GM13976 (cell line): Measurements from ENCODE around the gene CCDC102A.

Source experiments
- DNase-seq: peaks from one replicate; pipeline ENCODE4 v3.0.0; 2012; ENCODE audit warnings: low spot score
- CTCF ChIP-seq: IDR thresholded peaks from 2 replicates; pipeline ENCODE4 v1.5.1; 2012; ENCODE audit warnings: borderline replicate concordance, mild to moderate bottlenecking; ENCODE audit not compliant: insufficient read depth; ENCODE audit errors: extremely low read depth, missing control alignments, control extremely low read depth
- in situ Hi-C: fragments of 300-500 bp; cut with MboI; formaldehyde crosslinking; loops from one replicate; pipeline ENCODE4 v1.12.0; 2022; ENCODE audit warnings: low sequenced_read_pairs, mixed read lengths, inconsistent platforms; ENCODE audit not compliant: unreplicated experiment

Gene CCDC102A

GRCh38 chr16:57541754-57542435, 5.5 kb upstream of the CCDC102A start:
- no peak for TF ChIP-seq CTCF
- peak; percentile 9 for DNase-seq

GRCh38 chr16:57540906-57541753, 4.8 kb upstream of the CCDC102A start:
- in situ Hi-C loops = no loop called here
- peak; percentile 7 for DNase-seq
- no peak for TF ChIP-seq CTCF

More at GRCh38 chr16:57541754-57542435, 5.5 kb upstream of the CCDC102A start:
- in situ Hi-C loops = no loop called here

GRCh38 chr16:57540387-57540786, 4.0 kb upstream of the CCDC102A start:
- no peak for DNase-seq
- TF ChIP-seq CTCF = no peak
- in situ Hi-C loops = no loop called here

- no peak for TF ChIP-seq CTCF
- DNase-seq = peak; percentile 63
- in situ Hi-C loops = no loop called here
Observed at GRCh38 chr16:57539072-57539796, 2.9 kb upstream of the CCDC102A start.

- DNase-seq = peak; percentile 34
- in situ Hi-C loops = no loop called here
- TF ChIP-seq CTCF = no peak
Observed at GRCh38 chr16:57538235-57538721, 1.9 kb upstream of the CCDC102A start.

- DNase-seq = peak; percentile 26
- in situ Hi-C loops = no loop called here
- no peak for TF ChIP-seq CTCF
Observed at GRCh38 chr16:57537581-57538234, 1.3 kb upstream of the CCDC102A start.
